HG02642 (cell line): Measurements from ENCODE around the gene SAA1.

ENCODE experiments used
- ATAC-seq: cut with Tn5 transposase; IDR thresholded peaks from one replicate; pipeline ENCODE4 v1.9.1; 2021; ENCODE audit warnings: mild to moderate bottlenecking; ENCODE audit not compliant: unreplicated experiment, poor library complexity

Gene SAA1

DNA sequence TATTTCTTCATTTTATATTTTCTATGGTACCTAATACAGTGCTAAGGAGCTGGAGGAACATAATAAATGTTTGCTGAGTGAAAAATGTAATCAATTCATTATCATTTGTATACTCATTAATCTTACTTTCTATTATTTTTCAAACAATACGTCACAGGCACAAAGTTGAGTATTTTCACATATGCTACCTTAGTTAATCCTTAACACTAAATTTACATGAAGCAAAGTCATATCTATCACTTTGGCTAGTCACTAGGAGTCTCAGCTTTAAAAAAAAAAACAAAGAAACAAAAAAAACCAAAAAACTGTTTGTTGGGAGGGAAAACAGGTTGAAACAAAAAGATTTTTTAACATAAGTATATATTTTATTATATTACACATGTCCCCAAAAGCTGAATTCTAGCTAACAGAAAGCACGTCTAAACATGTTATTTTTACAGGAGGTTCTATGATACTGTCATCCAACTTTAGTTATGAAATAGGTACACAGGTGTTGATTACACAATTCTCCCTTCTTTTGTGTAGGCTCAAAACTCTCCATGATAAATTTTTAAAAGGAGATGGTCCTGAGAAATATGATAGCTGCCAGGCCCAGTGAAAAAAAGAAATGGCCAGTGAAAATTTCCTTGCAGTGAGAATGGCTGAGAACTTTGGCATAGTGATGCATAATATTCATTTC, 41.5 kb downstream of the SAA1 start:
- ATAC-seq: no peak

DNA sequence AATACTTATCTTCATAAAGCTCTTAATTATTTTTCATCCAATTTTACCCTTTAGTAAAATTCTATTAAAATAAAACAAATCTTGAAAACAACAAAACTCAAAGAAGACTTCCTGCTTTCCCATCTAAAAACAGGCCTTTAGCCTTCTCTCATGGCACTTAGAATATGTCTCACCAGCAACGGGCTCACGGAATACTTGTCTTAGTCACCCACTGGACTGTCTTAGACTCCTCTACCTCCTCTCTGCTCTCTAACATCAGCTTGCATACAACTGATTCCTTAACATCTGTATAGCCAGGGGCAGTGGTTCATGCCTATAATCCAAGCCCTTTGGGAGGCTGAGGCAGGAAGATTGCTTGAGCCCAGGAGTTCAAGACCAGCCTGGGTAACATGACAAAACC, 42.2 kb downstream of the SAA1 start:
- no peak for ATAC-seq

DNA sequence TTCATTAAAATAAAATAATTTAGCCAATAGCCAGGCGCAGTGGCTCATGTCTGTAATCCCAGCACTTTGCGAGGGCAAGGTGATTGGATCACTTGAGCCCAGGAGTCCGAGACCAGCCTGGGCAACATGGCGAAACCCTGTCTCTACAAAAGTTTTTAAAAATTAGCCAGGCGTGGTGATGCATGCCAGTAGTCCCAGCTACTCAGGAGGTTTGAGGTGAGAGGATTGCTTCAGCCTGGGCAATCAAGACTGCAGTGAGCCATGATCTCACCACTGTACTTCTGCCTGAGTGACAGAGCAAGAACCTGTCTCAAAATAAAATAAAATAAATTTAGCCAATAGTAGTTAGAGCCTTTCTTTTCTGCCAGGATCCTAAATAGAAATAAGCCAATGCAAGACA, 43.6 kb downstream of the SAA1 start:
- ATAC-seq: no peak

GRCh38 chr11:18310800-18311340, 44.8 kb downstream of the SAA1 start:
- no peak for ATAC-seq

DNA sequence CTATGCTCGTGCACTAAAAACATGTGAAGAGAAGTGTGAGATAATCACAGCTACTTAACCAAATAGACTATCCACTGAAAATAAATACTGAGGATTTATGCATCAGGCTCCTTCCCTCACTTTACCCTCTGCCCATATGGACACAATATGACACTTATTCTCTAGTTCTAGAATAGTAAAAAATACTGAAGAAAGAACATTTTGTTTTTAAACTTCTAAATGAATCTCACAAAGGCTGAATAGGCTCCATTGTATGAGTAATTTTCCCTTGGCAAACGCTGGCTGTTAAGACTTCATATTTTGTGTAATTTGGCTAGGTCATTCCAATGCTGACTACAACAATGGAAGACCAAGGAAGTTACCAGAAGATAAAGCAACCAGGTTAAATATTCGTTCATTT, 45.9 kb downstream of the SAA1 start:
- no peak for ATAC-seq

GRCh38 chr11:18312663-18313420, 46.8 kb downstream of the SAA1 start:
- no peak for ATAC-seq

DNA sequence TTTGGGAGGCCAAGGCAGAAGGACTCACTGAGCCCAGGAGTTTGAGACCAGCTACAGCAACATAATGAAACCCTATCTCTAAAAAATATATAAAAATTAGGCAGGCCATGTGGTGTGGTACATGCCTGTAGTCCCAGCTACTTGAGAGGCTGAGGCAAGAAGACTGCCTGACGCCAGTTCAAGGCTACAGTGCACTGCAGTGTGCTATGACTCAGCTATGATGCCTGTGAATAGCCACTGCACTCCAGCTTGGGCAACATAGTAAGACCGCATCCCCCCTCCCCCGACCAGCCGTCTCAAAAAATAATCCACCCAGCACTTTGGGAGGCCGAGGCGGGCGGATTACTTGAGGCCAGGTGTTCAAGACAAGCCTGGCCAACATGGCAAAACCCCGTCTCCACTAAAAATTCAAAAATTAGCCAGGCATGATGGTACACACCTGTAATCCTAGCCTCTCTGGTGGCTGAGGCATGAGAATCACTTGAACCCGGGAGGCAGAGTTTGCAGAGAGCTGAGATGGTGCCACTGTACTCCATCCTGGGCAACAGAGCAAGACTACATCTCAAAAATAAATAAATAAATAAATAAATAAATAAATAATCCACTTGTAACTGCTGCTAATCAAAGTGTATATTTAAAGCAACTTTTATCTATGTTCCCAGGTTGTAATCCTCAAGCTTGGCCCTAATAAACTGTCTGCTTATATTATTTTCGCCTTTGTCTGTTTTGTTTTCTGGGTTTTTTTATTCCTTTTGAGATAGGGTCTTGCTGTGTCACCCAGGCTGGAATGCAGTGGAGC, 48.1 kb downstream of the SAA1 start:
- ATAC-seq: no peak

DNA sequence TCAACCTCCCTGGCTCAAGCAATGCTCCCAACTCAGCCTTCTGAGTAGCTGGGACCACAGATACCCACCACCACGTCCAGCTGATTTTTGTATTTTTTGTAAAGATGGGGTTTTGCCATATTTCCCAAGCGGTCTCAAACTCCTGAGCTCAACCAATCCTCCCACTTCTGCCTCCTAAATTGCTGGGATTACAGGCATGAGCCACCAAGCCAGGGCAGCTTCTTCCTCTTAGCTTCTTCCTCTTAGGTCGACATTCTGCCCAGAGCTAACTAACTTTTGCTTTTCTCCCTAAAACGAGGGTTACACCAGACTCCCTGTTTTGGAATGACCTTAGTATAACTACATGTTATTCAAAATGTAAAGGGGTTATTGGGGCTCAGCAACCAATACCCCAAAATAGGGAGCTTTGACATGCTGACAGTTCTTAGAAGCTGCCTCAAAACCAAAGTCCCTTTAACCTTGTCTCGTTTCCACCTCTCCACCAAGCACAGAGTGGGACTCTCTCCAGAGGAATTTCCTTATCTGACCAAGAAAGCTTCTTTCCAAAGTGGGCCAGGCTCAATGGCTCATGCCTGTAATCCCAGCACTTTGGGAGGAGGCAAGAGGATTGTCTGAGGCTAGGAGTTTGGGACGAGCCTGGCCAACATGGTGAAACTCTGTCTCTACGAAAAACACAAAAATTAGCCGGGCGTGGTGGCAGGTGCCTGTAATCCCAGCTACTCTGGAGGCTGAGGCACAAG, 48.9 kb downstream of the SAA1 start:
- ATAC-seq: no peak

DNA sequence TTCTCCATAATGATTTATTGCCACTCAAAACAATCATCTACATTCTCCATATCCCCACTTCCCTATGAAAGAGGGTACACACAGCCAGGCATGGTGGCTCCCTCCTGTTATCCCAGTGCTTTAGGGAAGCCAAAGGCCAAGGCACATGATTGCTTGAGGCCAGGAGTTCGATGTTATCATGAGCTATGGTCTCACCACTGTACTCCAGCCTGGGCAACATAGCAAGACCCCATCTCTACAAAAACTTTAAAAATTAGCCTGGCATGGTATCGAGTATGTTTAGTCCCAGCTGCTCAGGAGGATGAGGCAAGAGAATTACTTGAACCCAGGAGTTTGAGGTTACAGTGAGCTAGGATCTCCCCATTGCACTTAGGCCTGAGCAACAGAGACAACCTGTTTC, 49.8 kb downstream of the SAA1 start:
- no peak for ATAC-seq

GRCh38 chr11:18317551-18317950, 51.5 kb downstream of the SAA1 start:
- no peak for ATAC-seq
